H9 (cell line): ENCODE measurements around the gene TMEM253. TPM values are rescaled to one million over a fixed set of nuclear protein-coding genes. Genes with fewer than 3 reads are reported as not detected.

Experiments used
- DNase-seq: peaks from one replicate; pipeline ENCODE4 v3.0.0-alpha.2; 2017
- H2AFZ ChIP-seq: one replicate; pipeline ENCODE4 v1.6.1; 2013; ENCODE audit warnings: mild to moderate bottlenecking, low read length, control low read depth, moderate library complexity
- H2AK5ac ChIP-seq: 2 replicates; pipeline ENCODE4 v1.6.1; 2013; ENCODE audit warnings: low read length, control low read depth, mixed read lengths; ENCODE audit not compliant: insufficient read length
- H2BK120ac ChIP-seq: one replicate; pipeline ENCODE4 v1.6.1; 2013; ENCODE audit warnings: low read depth, mild to moderate bottlenecking, low read length, control low read depth, inconsistent platforms; ENCODE audit not compliant: poor library complexity, severe bottlenecking
- H2BK12ac ChIP-seq: 2 replicates; pipeline ENCODE4 v1.6.1; 2013; ENCODE audit warnings: low read length, control low read depth, mixed read lengths, low read depth; ENCODE audit not compliant: insufficient read length
- H2BK15ac ChIP-seq: 2 replicates; pipeline ENCODE4 v1.6.1; 2013; ENCODE audit warnings: low read depth, low read length, control low read depth
- H2BK20ac ChIP-seq: one replicate; pipeline ENCODE4 v1.6.1; 2013; ENCODE audit warnings: low read depth, mild to moderate bottlenecking, low read length, control low read depth, inconsistent platforms; ENCODE audit not compliant: poor library complexity, severe bottlenecking
- H2BK5ac ChIP-seq: 2 replicates; pipeline ENCODE4 v1.6.1; 2013; ENCODE audit warnings: low read length, control low read depth, mixed read lengths; ENCODE audit not compliant: insufficient read length
- H3K14ac ChIP-seq: 2 replicates; pipeline ENCODE4 v1.6.1; 2013; ENCODE audit warnings: low read length, control low read depth; ENCODE audit not compliant: insufficient read depth
- H3K18ac ChIP-seq: 2 replicates; pipeline ENCODE4 v1.6.1; 2013; ENCODE audit warnings: low read depth, mild to moderate bottlenecking, mixed read lengths, low read length, control low read depth; ENCODE audit not compliant: insufficient read length
- H3K23ac ChIP-seq: 2 replicates; pipeline ENCODE4 v1.6.1; 2013; ENCODE audit warnings: low read length, control low read depth, mixed read lengths, low read depth; ENCODE audit not compliant: insufficient read length
- H3K23me2 ChIP-seq: 2 replicates; pipeline ENCODE4 v1.6.1; 2013; ENCODE audit warnings: low read depth, mild to moderate bottlenecking, mixed read lengths, low read length, control low read depth; ENCODE audit not compliant: insufficient read length, poor library complexity, severe bottlenecking
- H3K27ac ChIP-seq: 2 replicates; pipeline ENCODE4 v1.5.1; 2013; ENCODE audit warnings: low read length, control low read depth, mixed read lengths, low read depth; ENCODE audit not compliant: insufficient read length
- H3K27me3 ChIP-seq: 2 replicates; pipeline ENCODE4 v1.6.1; 2013; ENCODE audit warnings: low read length, control low read depth, inconsistent platforms; ENCODE audit not compliant: insufficient read depth
- H3K4ac ChIP-seq: 2 replicates; pipeline ENCODE4 v1.6.1; 2013; ENCODE audit warnings: low read depth, mild to moderate bottlenecking, control low read depth, inconsistent platforms, low read length, moderate library complexity
- H3K4me1 ChIP-seq: 2 replicates; pipeline ENCODE4 v1.6.1; 2013; ENCODE audit warnings: low read length, control low read depth, inconsistent platforms; ENCODE audit not compliant: insufficient read depth
- H3K4me2 ChIP-seq: 2 replicates; pipeline ENCODE4 v1.6.1; 2013; ENCODE audit warnings: low read length, control low read depth, mixed read lengths; ENCODE audit not compliant: insufficient read length, insufficient read depth
- H3K56ac ChIP-seq: 2 replicates; pipeline ENCODE4 v1.6.1; 2013; ENCODE audit warnings: low read depth, mild to moderate bottlenecking, mixed read lengths, low read length, control low read depth; ENCODE audit not compliant: insufficient read length
- H3K79me1 ChIP-seq: 2 replicates; pipeline ENCODE4 v1.6.1; 2013; ENCODE audit warnings: low read depth, mild to moderate bottlenecking, moderate library complexity, low read length, control low read depth, inconsistent platforms; ENCODE audit not compliant: insufficient read depth, poor library complexity, severe bottlenecking
- H3K79me2 ChIP-seq: 2 replicates; pipeline ENCODE4 v1.6.1; 2013; ENCODE audit warnings: low read length, control low read depth, inconsistent platforms; ENCODE audit not compliant: insufficient read depth
- H3K9ac ChIP-seq: 2 replicates; pipeline ENCODE4 v1.6.1; 2013; ENCODE audit warnings: low read length, control low read depth, mixed read lengths; ENCODE audit not compliant: insufficient read length; ENCODE audit errors: extremely low read depth
- H3K9me3 ChIP-seq: one replicate; pipeline ENCODE4 v1.6.1; 2013; ENCODE audit warnings: low read depth, low read length, inconsistent platforms; ENCODE audit not compliant: control insufficient read depth
- H3T11ph ChIP-seq: one replicate; pipeline ENCODE4 v1.6.1; 2013; ENCODE audit warnings: mild to moderate bottlenecking, low read length, control low read depth, inconsistent platforms
- H4K20me1 ChIP-seq: one replicate; pipeline ENCODE4 v1.6.1; 2013; ENCODE audit not compliant: control insufficient read depth, insufficient read length, insufficient read depth
- H4K5ac ChIP-seq: 2 replicates; pipeline ENCODE4 v1.6.1; 2013; ENCODE audit warnings: low read depth, mild to moderate bottlenecking, mixed read lengths, low read length, control low read depth; ENCODE audit not compliant: insufficient read length
- H4K8ac ChIP-seq: replicated peaks from 2 replicates; pipeline ENCODE4 v1.6.1; 2013; ENCODE audit warnings: low read length, control low read depth, mixed read lengths, low read depth; ENCODE audit not compliant: insufficient read length
- H4K91ac ChIP-seq: 2 replicates; pipeline ENCODE4 v1.6.1; 2013; ENCODE audit warnings: low read depth, mild to moderate bottlenecking, moderate library complexity, mixed read lengths, low read length, control low read depth; ENCODE audit not compliant: insufficient read length
- H3K27ac Mint-ChIP-seq, 3 experiments: 2 replicates in 2 of 3; 3 replicates in 1 of 3; pipeline ENCODE4 v1.8.0; 2020 to 2021; ENCODE audit warnings: mixed read lengths in 3 of 3, mild to moderate bottlenecking in 1 of 3, moderate library complexity in 1 of 3
- H3K27me3 Mint-ChIP-seq: 2 replicates; pipeline ENCODE4 v1.8.0; 2021; ENCODE audit warnings: low read depth, mild to moderate bottlenecking, moderate library complexity, mixed read lengths
- H3K36me3 Mint-ChIP-seq, 3 experiments: 2 replicates in 2 of 3; 3 replicates in 1 of 3; pipeline ENCODE4 v1.8.0; 2020 to 2021; ENCODE audit warnings: low read depth in 3 of 3, mixed read lengths in 3 of 3; ENCODE audit not compliant: insufficient read depth in 1 of 3
- H3K4me1 Mint-ChIP-seq, 2 experiments: 2 replicates each; pipeline ENCODE4 v1.8.0; 2020; ENCODE audit warnings: mixed read lengths in 2 of 2
- H3K4me3 Mint-ChIP-seq, 2 experiments: 2 replicates in 1 of 2; 3 replicates in 1 of 2; pipeline ENCODE4 v1.8.0; 2020 to 2021; ENCODE audit warnings: mild to moderate bottlenecking in 2 of 2, mixed read lengths in 2 of 2, moderate library complexity in 1 of 2
- H3K9me3 Mint-ChIP-seq, 2 experiments: 2 replicates in 1 of 2; 3 replicates in 1 of 2; pipeline ENCODE4 v1.8.0; 2020; ENCODE audit warnings: mild to moderate bottlenecking in 2 of 2, mixed read lengths in 2 of 2, moderate library complexity in 1 of 2
- CTCF ChIP-seq: fragments of 200-600 bp; sonication (generic); conservative IDR thresholded peaks from 3 replicates; pipeline ENCODE4 v1.8.0; 2021; ENCODE audit warnings: antibody characterized with exemption, mild to moderate bottlenecking
- WGBS: extraction: QIAGEN DNeasy Blood & Tissue Kit; methylation state at CpG from one replicate; pipeline ENCODE4 v1.1.7; 2013; ENCODE audit warnings: missing lambda C conversion rate, low lambda C conversion rate, mixed read lengths; ENCODE audit not compliant: insufficient read length; ENCODE audit errors: extremely low coverage; 5-methylcytosine and 5-hydroxymethylcytosine counted together
- total RNA-seq: library from RNA; stranded (reverse); gene quantifications from 2 replicates; pipeline ENCODE4 v1.2.1, GENCODE V29; 2021

The TMEM253 gene
- total RNA-seq, 1 experiment from 2014 or later: 2.2 TPM

- H3K4me2 ChIP-seq: peak overlapping the region; percentile 85
- H4K91ac ChIP-seq: no peak overlapping the region
- no peaks in the 10 kb centered on the region for H3K27me3 ChIP-seq
- Mint-ChIP-seq H3K4me1 (peaks cover 26 to 30% of the 10 kb centered on the region in 2 experiments), H3K27ac (peak overlapping the region; percentile 88 to 96 (median 89); a peak in 6 of 7 replicates), H3K27me3 (peaks cover 20% of the 10 kb centered on the region), H3K9me3 (no peaks in the 10 kb centered on the region), H3K4me3 (peak overlapping the region; percentile 88 to 92), H3K36me3 (peaks cover 15 to 24% (median 19%) of the 10 kb centered on the region in 3 experiments)
- TF ChIP-seq CTCF: no peak
- H3K9ac ChIP-seq: peak overlapping the region; percentile 26
- no peak overlapping the region for H2BK5ac ChIP-seq
- no peak overlapping the region for H2AK5ac ChIP-seq
- H4K8ac ChIP-seq: no peak overlapping the region
- no peaks in the 10 kb centered on the region for H4K20me1 ChIP-seq
- H3K23me2 ChIP-seq: peaks cover 31% of the 10 kb centered on the region
- no peak overlapping the region for H2BK20ac ChIP-seq
- no peak overlapping the region for H2BK120ac ChIP-seq
- peak overlapping the region; percentile 69 for H3K18ac ChIP-seq
- H3K56ac ChIP-seq: no peak overlapping the region
- DNase-seq: peak; percentile 79
- H3K4ac ChIP-seq: no peak overlapping the region
- H3K79me2 ChIP-seq: no peaks in the 10 kb centered on the region
- no peaks in the 10 kb centered on the region for H3K9me3 ChIP-seq
- no peak overlapping the region for H2AFZ ChIP-seq
- H2BK15ac ChIP-seq: no peak overlapping the region
- no CpG with 5 or more reads among the region's 40 CpGs for WGBS
- no peak overlapping the region for H3T11ph ChIP-seq
- H3K14ac ChIP-seq: peak overlapping the region; percentile 74; the same call in 1 of the 2 replicates
- no peak overlapping the region for H3K23ac ChIP-seq
- H4K5ac ChIP-seq: no peak overlapping the region
- H2BK12ac ChIP-seq: no peak overlapping the region
- H3K79me1 ChIP-seq: no peaks in the 10 kb centered on the region
- peaks cover 4% of the 10 kb centered on the region; the same call in 1 of the 2 replicates for H3K4me1 ChIP-seq
- H3K27ac ChIP-seq: no peak overlapping the region
Observed at GRCh38 chr14:21069388-21070082, 31.3 kb upstream of the TMEM253 start.
